WTC11 (cell line): ENCODE results near the gene C9orf57. TPM values are rescaled to one million over a fixed set of nuclear protein-coding genes. Genes with fewer than 3 reads are reported as not detected.

Experiments used
- ATAC-seq: fragments of 200-7000 bp; cut with Tn5 transposase; 2 replicates; pipeline ENCODE4 v1.10.0; 2021; ENCODE audit warnings: mild to moderate bottlenecking, moderate library complexity
- CTCF ChIA-PET: fragments of 300-600 bp; sonication (Branson Sonifier 250); formaldehyde crosslinking; loops from one replicate; lab custom pipeline; 2021; ENCODE audit warnings: antibody characterized with exemption; lab: Charles Lee
- POLR2A ChIA-PET: fragments of 350-600 bp; sonication (Branson Sonifier 250); formaldehyde crosslinking; loops from one replicate; lab custom pipeline; 2021; ENCODE audit warnings: antibody characterized with exemption; lab: Charles Lee
- DNase-seq: peaks from one replicate; pipeline ENCODE4 v3.0.0; 2021; ENCODE audit warnings: low spot score
- H3K27ac Mint-ChIP-seq: 2 replicates; pipeline ENCODE4 v1.8.0; 2021; ENCODE audit warnings: mixed read lengths
- H3K27me3 Mint-ChIP-seq: 2 replicates; pipeline ENCODE4 v1.8.0; 2021; ENCODE audit warnings: low read depth, mild to moderate bottlenecking, moderate library complexity, mixed read lengths
- H3K36me3 Mint-ChIP-seq: 2 replicates; pipeline ENCODE4 v1.8.0; 2021; ENCODE audit warnings: mixed read lengths
- H3K4me1 Mint-ChIP-seq: 2 replicates; pipeline ENCODE4 v1.8.0; 2022; ENCODE audit warnings: mixed read lengths
- H3K4me3 Mint-ChIP-seq: 2 replicates; pipeline ENCODE4 v1.8.0; 2021; ENCODE audit warnings: mild to moderate bottlenecking, moderate library complexity, mixed read lengths
- H3K9me3 Mint-ChIP-seq: 2 replicates; pipeline ENCODE4 v1.8.0; 2021; ENCODE audit warnings: mixed read lengths
- CREB1 ChIP-seq: sonication (generic); formaldehyde crosslinking; IDR thresholded peaks from 2 replicates; pipeline ENCODE4 v1.8.0; 2023; ENCODE audit warnings: mild to moderate bottlenecking, missing genetic modification reagents
- CREM ChIP-seq: sonication (generic); formaldehyde crosslinking; IDR thresholded peaks from 2 replicates; pipeline ENCODE4 v1.8.1; 2022; ENCODE audit warnings: mild to moderate bottlenecking, missing genetic modification reagents, moderate library complexity
- CTCF ChIP-seq: fragments of 200-600 bp; IDR thresholded peaks from 2 replicates; pipeline ENCODE4 v1.8.0; 2022; ENCODE audit warnings: antibody characterized with exemption
- E2F4 ChIP-seq: sonication (generic); formaldehyde crosslinking; IDR thresholded peaks from 2 replicates; pipeline ENCODE4 v1.8.1; 2022; ENCODE audit warnings: low read depth, mild to moderate bottlenecking, moderate library complexity, missing genetic modification reagents, borderline replicate concordance
- E2F5 ChIP-seq: sonication (generic); formaldehyde crosslinking; IDR thresholded peaks from 2 replicates; pipeline ENCODE4 v1.8.1; 2022; ENCODE audit warnings: mild to moderate bottlenecking, moderate library complexity, missing genetic modification reagents
- FOXK1 ChIP-seq: sonication (generic); formaldehyde crosslinking; IDR thresholded peaks from 2 replicates; pipeline ENCODE4 v1.8.0; 2022; ENCODE audit warnings: mild to moderate bottlenecking, moderate library complexity, missing genetic modification reagents
- GRHL2 ChIP-seq: fragments of 250-450 bp; sonication (Bioruptor Pico); IDR thresholded peaks from 2 replicates; pipeline ENCODE4 v1.8.0; 2022; ENCODE audit warnings: mild to moderate bottlenecking, moderate library complexity; ENCODE audit not compliant: insufficient replicate concordance, severe bottlenecking
- GTF2I ChIP-seq: fragments of 250-450 bp; sonication (Bioruptor Pico); conservative IDR thresholded peaks from 2 replicates; pipeline ENCODE4 v1.4.0; 2021; ENCODE audit warnings: mild to moderate bottlenecking
- HMGA2 ChIP-seq: fragments of 250-450 bp; sonication (Bioruptor Pico); IDR thresholded peaks from 2 replicates; pipeline ENCODE4 v1.4.0; 2021; ENCODE audit warnings: mild to moderate bottlenecking, moderate library complexity
- JAZF1 ChIP-seq: fragments of 250-450 bp; sonication (Bioruptor Pico); IDR thresholded peaks from 2 replicates; pipeline ENCODE4 v1.9.0; 2021; ENCODE audit warnings: moderate library complexity, mild to moderate bottlenecking, inconsistent platforms
- JUN ChIP-seq: sonication (generic); formaldehyde crosslinking; IDR thresholded peaks from 2 replicates; pipeline ENCODE4 v1.8.0; 2023; ENCODE audit warnings: mild to moderate bottlenecking, missing genetic modification reagents
- KAT7 ChIP-seq: sonication (generic); formaldehyde crosslinking; IDR thresholded peaks from 2 replicates; pipeline ENCODE4 v1.8.1; 2023; ENCODE audit warnings: missing genetic modification reagents, mild to moderate bottlenecking, borderline replicate concordance
- MAX ChIP-seq: sonication (generic); formaldehyde crosslinking; IDR thresholded peaks from 2 replicates; pipeline ENCODE4 v1.8.0; 2022; ENCODE audit warnings: mild to moderate bottlenecking, missing genetic modification reagents
- NR1H2 ChIP-seq: sonication (generic); formaldehyde crosslinking; IDR thresholded peaks from 2 replicates; pipeline ENCODE4 v1.9.0; 2021; ENCODE audit warnings: mild to moderate bottlenecking, moderate library complexity, missing genetic modification reagents
- NR3C1 ChIP-seq: sonication (generic); formaldehyde crosslinking; conservative IDR thresholded peaks from 2 replicates; pipeline ENCODE4 v1.8.1; 2023; ENCODE audit warnings: low read depth, mild to moderate bottlenecking, missing genetic modification reagents
- PREB ChIP-seq: sonication (generic); formaldehyde crosslinking; IDR thresholded peaks from 2 replicates; pipeline ENCODE4 v1.8.1; 2022; ENCODE audit warnings: mild to moderate bottlenecking, missing genetic modification reagents, moderate library complexity, borderline replicate concordance
- RORB ChIP-seq: fragments of 250-450 bp; sonication (Bioruptor Pico); IDR thresholded peaks from 2 replicates; pipeline ENCODE4 v1.9.0; 2021; ENCODE audit warnings: mild to moderate bottlenecking
- SMAD4 ChIP-seq: sonication (generic); formaldehyde crosslinking; IDR thresholded peaks from 2 replicates; pipeline ENCODE4 v1.8.0; 2022; ENCODE audit warnings: mild to moderate bottlenecking, missing genetic modification reagents
- SOX15 ChIP-seq: fragments of 250-450 bp; sonication (Bioruptor Pico); IDR thresholded peaks from 2 replicates; pipeline ENCODE4 v1.9.0; 2021; ENCODE audit warnings: mild to moderate bottlenecking
- TCF7 ChIP-seq: sonication (generic); formaldehyde crosslinking; IDR thresholded peaks from 2 replicates; pipeline ENCODE4 v1.8.0; 2022; ENCODE audit warnings: mild to moderate bottlenecking, low read depth, missing genetic modification reagents, moderate library complexity
- TP53 ChIP-seq: sonication (generic); formaldehyde crosslinking; IDR thresholded peaks from 2 replicates; pipeline ENCODE4 v1.8.1; 2023; ENCODE audit warnings: mild to moderate bottlenecking, missing genetic modification reagents
- ZBTB21 ChIP-seq: sonication (generic); formaldehyde crosslinking; IDR thresholded peaks from 2 replicates; pipeline ENCODE4 v1.8.1; 2023; ENCODE audit warnings: mild to moderate bottlenecking, missing genetic modification reagents, borderline replicate concordance
- ZNF121 ChIP-seq: sonication (generic); formaldehyde crosslinking; IDR thresholded peaks from 2 replicates; pipeline ENCODE4 v1.8.0; 2023; ENCODE audit warnings: missing genetic modification reagents
- ZNF232 ChIP-seq: sonication (generic); formaldehyde crosslinking; IDR thresholded peaks from 2 replicates; pipeline ENCODE4 v1.8.0; 2022; ENCODE audit warnings: mild to moderate bottlenecking, missing genetic modification reagents
- ZNF396 ChIP-seq: fragments of 250-450 bp; sonication (Bioruptor Pico); IDR thresholded peaks from 2 replicates; pipeline ENCODE4 v1.8.0; 2021; ENCODE audit warnings: mild to moderate bottlenecking, moderate library complexity, borderline replicate concordance
- ZNF425 ChIP-seq: fragments of 250-450 bp; sonication (Bioruptor Pico); conservative IDR thresholded peaks from 2 replicates; pipeline ENCODE4 v1.9.0; 2021; ENCODE audit warnings: mild to moderate bottlenecking
- ZSCAN18 ChIP-seq: fragments of 250-450 bp; sonication (Bioruptor Pico); IDR thresholded peaks from 2 replicates; pipeline ENCODE4 v2.1.2; 2022; ENCODE audit warnings: mild to moderate bottlenecking, moderate library complexity
- total RNA-seq: library from RNA; stranded (reverse); gene quantifications from 3 replicates; pipeline ENCODE4 v1.2.3, GENCODE V29; 2021

Gene C9orf57
- total RNA-seq, 1 experiment from 2014 or later, result not detected

GRCh38 chr9:72038890-72039410 lies 21.5 kb downstream of the C9orf57 start:
- DNase-seq, result peak; percentile 86
- peak; percentile 96 for ATAC-seq
- H3K36me3 Mint-ChIP-seq, result no peaks in the 10 kb centered on the region
- ChIA-PET POLR2A (no interaction called here), CTCF (interaction anchor here (0.6 to 4.0 kb wide), 35 partner anchors 8 to 805 kb away, joined by 3 to 57 read pairs (median 4); partner anchors contain the start of genes ABHD17B, C9orf85 and ZFAND5)
- no peaks in the 10 kb centered on the region for H3K9me3 Mint-ChIP-seq
- peaks cover 3% of the 10 kb centered on the region; the same call in 1 of the 2 replicates for H3K4me1 Mint-ChIP-seq
- H3K27me3 Mint-ChIP-seq, result no peaks in the 10 kb centered on the region
- H3K27ac Mint-ChIP-seq, result no peak overlapping the region
- no peak overlapping the region for H3K4me3 Mint-ChIP-seq
- TF ChIP-seq CREM (no peak), NR3C1 (CRISPR knock-in tag) (no peak), ZSCAN18 (CRISPR knock-in tag) (0 out of 2 replicates have a peak, but pooled peaks have one; percentile 28), TP53 (CRISPR knock-in tag) (no peak), CTCF (peak; percentile 99), GRHL2 (no peak), GTF2I (CRISPR knock-in tag) (peak; percentile 91), ZNF121 (0 out of 2 replicates have a peak, but pooled peaks have one; percentile 43), JAZF1 (CRISPR knock-in tag) (no peak)

GRCh38 chr9:72038408-72038807 lies 22.0 kb downstream of the C9orf57 start:
- no peak for TF ChIP-seq SOX15 (CRISPR knock-in tag)
- TF ChIP-seq ZNF425 (CRISPR knock-in tag), result no peak
- TF ChIP-seq MAX (CRISPR knock-in tag), result no peak
- no peak for TF ChIP-seq ZBTB21 (CRISPR knock-in tag)
- no peak for TF ChIP-seq E2F5 (CRISPR knock-in tag)
- TF ChIP-seq CREB1 (CRISPR knock-in tag), result no peak
- no peak for TF ChIP-seq FOXK1 (CRISPR knock-in tag)
- no peak for TF ChIP-seq ZNF396 (CRISPR knock-in tag)
- no peak for TF ChIP-seq KAT7
- TF ChIP-seq RORB (CRISPR knock-in tag), result no peak
- no peak for TF ChIP-seq E2F4 (CRISPR knock-in tag)
- no peak for TF ChIP-seq ZNF232 (CRISPR knock-in tag)
- TF ChIP-seq PREB, result no peak
- no peak for TF ChIP-seq HMGA2 (CRISPR knock-in tag)
- TF ChIP-seq TCF7 (CRISPR knock-in tag), result no peak
- no peak for TF ChIP-seq SMAD4 (CRISPR knock-in tag)
- no peak for TF ChIP-seq NR1H2 (CRISPR knock-in tag)
- no peak for TF ChIP-seq JUN
- H3K4me3 Mint-ChIP-seq, result no peak overlapping the region
- ChIA-PET CTCF (interaction anchor here (0.6 to 4.0 kb wide), 23 partner anchors 8 to 806 kb away, joined by 3 to 57 read pairs (median 6); partner anchors contain the start of gene ZFAND5), POLR2A (no interaction called here)
- peaks cover 3% of the 10 kb centered on the region; the same call in 1 of the 2 replicates for H3K4me1 Mint-ChIP-seq
- no peaks in the 10 kb centered on the region for H3K9me3 Mint-ChIP-seq
- no peaks in the 10 kb centered on the region for H3K36me3 Mint-ChIP-seq
- no peak overlapping the region for H3K27ac Mint-ChIP-seq
- no peaks in the 10 kb centered on the region for H3K27me3 Mint-ChIP-seq
- ATAC-seq, result no peak
- no peak for DNase-seq
